K562 (cell line): ENCODE results near the gene CCDC181. TPM values are rescaled to one million over a fixed set of nuclear protein-coding genes. Genes with fewer than 3 reads are reported as not detected.
A peak's percentile ranks its signal among the peaks of the same experiment; 100 is the strongest.

Experiments
- ATF1 ChIP-seq, 2 experiments: fragments of 450-650 bp in 1 of 2; IDR thresholded peaks; 2 replicates each; pipeline ENCODE4 v1.6.1; 2016; ENCODE audit warnings: missing compliant biosample characterization in 1 of 2, missing genetic modification characterization in 1 of 2
- BRD4 ChIP-seq: fragments of 200-600 bp; sonication (generic); IDR thresholded peaks from 2 replicates; pipeline ENCODE4 v1.6.1; 2017; ENCODE audit warnings: inconsistent platforms
- ESRRA ChIP-seq: fragments of 450-650 bp; IDR thresholded peaks from 2 replicates; pipeline ENCODE4 v1.6.1; 2014; ENCODE audit warnings: low read depth, mild to moderate bottlenecking, moderate library complexity, borderline replicate concordance
- FOXK1 ChIP-seq: sonication (generic); formaldehyde crosslinking; IDR thresholded peaks from 2 replicates; pipeline ENCODE4 v1.8.0; 2022; ENCODE audit warnings: missing genetic modification reagents, mild to moderate bottlenecking, borderline replicate concordance
- MCM3 ChIP-seq: fragments of 450-650 bp; IDR thresholded peaks from 2 replicates; pipeline ENCODE4 v1.6.1; 2016
- MEIS2 ChIP-seq: fragments of 450-650 bp; IDR thresholded peaks from 2 replicates; pipeline ENCODE4 v1.6.1; 2014; ENCODE audit warnings: mild to moderate bottlenecking; ENCODE audit not compliant: partially characterized antibody
- POLR2AphosphoS2 ChIP-seq: IDR thresholded peaks from 2 replicates; pipeline ENCODE4 v1.6.1; 2012; ENCODE audit warnings: low read length, improper control_type of control experiment
- RBM39 ChIP-seq: fragments of 200-400 bp; formaldehyde crosslinking; optimal IDR thresholded peaks from 2 replicates; pipeline ENCODE3; 2018; ENCODE audit warnings: low read depth, low read length
- RFX1 ChIP-seq: fragments of 450-650 bp; IDR thresholded peaks from 2 replicates; pipeline ENCODE4 v1.6.1; 2016; ENCODE audit warnings: mild to moderate bottlenecking, moderate library complexity
- SIN3A ChIP-seq, 2 experiments: fragments of 150-350 bp in 1 of 2; IDR thresholded peaks; 2 replicates each; pipeline ENCODE4 v1.6.1; 2011 to 2016; ENCODE audit warnings: borderline replicate concordance in 2 of 2, low read depth in 2 of 2, low read length in 2 of 2, mild to moderate bottlenecking in 2 of 2, moderate library complexity in 2 of 2; ENCODE audit not compliant: control insufficient read depth in 1 of 2
- ZBTB40 ChIP-seq, 2 experiments: fragments of 450-650 bp in 1 of 2; sonication (generic) in 1 of 2; formaldehyde crosslinking in 1 of 2; IDR thresholded peaks; 2 replicates each; pipeline versions ENCODE4 v1.7.1 to v1.9.0; 2016 to 2022; ENCODE audit warnings: inconsistent platforms in 1 of 2, mild to moderate bottlenecking in 1 of 2, missing genetic modification reagents in 1 of 2
- ZBTB5 ChIP-seq: fragments of 450-650 bp; IDR thresholded peaks from 2 replicates; pipeline ENCODE4 v1.6.1; 2017; ENCODE audit warnings: antibody characterized with exemption
- ZNF830 ChIP-seq: fragments of 250-450 bp; sonication (Bioruptor Pico); IDR thresholded peaks from 2 replicates; pipeline ENCODE4 v1.5.0; 2021; ENCODE audit warnings: mild to moderate bottlenecking
- polyA plus RNA-seq, 8 experiments: library from polyadenylated mRNA; depleted of rRNA in 4 of 8; stranded (reverse) in 5 of 8; unstranded in 3 of 8; fragments of >200 nt; fragmentation: Nextera tagmentation in 2 of 8; fragmentation: Illumina TruSeq in 1 of 8; extraction: Ambion mirVana in 2 of 8; extraction: Trizol in 1 of 8; gene quantifications; 2 replicates each; pipeline versions ENCODE4 v1.2.1 to v1.2.3, GENCODE V29; 2011 to 2014; ENCODE audit warnings: inconsistent platforms in 1 of 8, missing spikeins in 1 of 8
- total RNA-seq, 7 experiments: library from RNA; depleted of rRNA in 6 of 7; stranded (reverse); fragments of >200 nt in 6 of 7; fragmentation: Illumina TruSeq in 2 of 7; extraction: Trizol in 2 of 7; gene quantifications; 2 replicates each; pipeline versions ENCODE4 v1.2.1 to v1.2.3, GENCODE V29; 2011 to 2021; ENCODE audit warnings: low replicate concordance in 1 of 7

CCDC181 gene
- total and polyA plus RNA-seq, 9 of the 15 experiments (the other 6 are each of a cell fraction or from before 2014, with no cell fraction given): 0.04 to 0.14 TPM; not detected in 7

- TF ChIP-seq ZBTB5: no peak
- no peak for TF ChIP-seq POLR2AphosphoS2
- TF ChIP-seq ATF1 (CRISPR knock-in tag; IDR thresholded peaks at IDR 0.05): no peak
- TF ChIP-seq ATF1 (tag; IDR thresholded peaks at IDR 0.05): 0 out of 2 replicates have a peak, but pooled peaks have one; percentile 17
- no peak for TF ChIP-seq SIN3A (IDR thresholded peaks at IDR 0.05; ENCODE audit: borderline replicate concordance in 2 of 2, control insufficient read depth in 1 of 2, low read depth in 2 of 2, low read length in 2 of 2)
- TF ChIP-seq ZBTB40 (IDR thresholded peaks at IDR 0.05): no peak
- TF ChIP-seq ZBTB40 (CRISPR knock-in tag; IDR thresholded peaks at IDR 0.05): no peak
- TF ChIP-seq FOXK1 (CRISPR knock-in tag): no peak
- TF ChIP-seq MEIS2: no peak
- TF ChIP-seq MCM3: no peak
- no peak for TF ChIP-seq ESRRA
- no peak for TF ChIP-seq RFX1
- TF ChIP-seq ZNF830 (CRISPR knock-in tag): no peak
- TF ChIP-seq RBM39: no peak
- no peak for TF ChIP-seq BRD4
Measured at GRCh38 chr1:169348383-169349036, 78.8 kb downstream of the CCDC181 start (continued).
